Thyroid gland (tissue), 4 donors: ENCODE results near the gene F10.

ENCODE experiments used
- POLR2A ChIP-seq, 2 donors: fragments of 450-650 bp; IDR thresholded peaks; one replicate each; pipeline ENCODE4 v1.6.1; 2017; ENCODE audit warnings: antibody characterized with exemption in 2 of 2, mild to moderate bottlenecking in 2 of 2, moderate library complexity in 1 of 2
- TF ChIP-seq, protein P1 (sequence below), 6 experiments: fragments of 200-600 bp in 3 of 6; fragments of 450-650 bp in 3 of 6; sonication (generic) in 3 of 6; IDR thresholded peaks; one replicate each; pipeline ENCODE4 v1.5.1; 2016 to 2019; ENCODE audit warnings: antibody characterized with exemption in 6 of 6, mild to moderate bottlenecking in 2 of 6, inconsistent platforms in 1 of 6, moderate library complexity in 1 of 6

DNA sequence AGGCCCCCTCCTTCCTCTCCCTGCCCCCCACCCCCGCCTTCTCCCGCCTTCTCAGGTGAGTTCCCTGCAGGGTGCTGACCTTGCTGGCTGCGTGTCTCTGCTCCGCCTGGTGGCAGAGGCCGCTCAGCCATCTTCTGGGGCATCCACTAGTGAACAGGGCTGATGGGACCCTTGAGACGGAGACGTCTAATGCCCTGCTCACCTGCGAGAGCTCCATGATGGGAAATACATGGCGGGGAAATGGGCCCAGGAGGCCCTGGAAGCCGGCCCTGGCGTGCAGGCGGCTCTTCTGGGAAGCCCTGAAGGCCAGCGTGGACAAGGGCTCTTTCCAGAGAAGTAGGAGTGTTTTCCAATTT lies 32.2 kb upstream of the F10 start:
- TF ChIP-seq, protein P1, sequence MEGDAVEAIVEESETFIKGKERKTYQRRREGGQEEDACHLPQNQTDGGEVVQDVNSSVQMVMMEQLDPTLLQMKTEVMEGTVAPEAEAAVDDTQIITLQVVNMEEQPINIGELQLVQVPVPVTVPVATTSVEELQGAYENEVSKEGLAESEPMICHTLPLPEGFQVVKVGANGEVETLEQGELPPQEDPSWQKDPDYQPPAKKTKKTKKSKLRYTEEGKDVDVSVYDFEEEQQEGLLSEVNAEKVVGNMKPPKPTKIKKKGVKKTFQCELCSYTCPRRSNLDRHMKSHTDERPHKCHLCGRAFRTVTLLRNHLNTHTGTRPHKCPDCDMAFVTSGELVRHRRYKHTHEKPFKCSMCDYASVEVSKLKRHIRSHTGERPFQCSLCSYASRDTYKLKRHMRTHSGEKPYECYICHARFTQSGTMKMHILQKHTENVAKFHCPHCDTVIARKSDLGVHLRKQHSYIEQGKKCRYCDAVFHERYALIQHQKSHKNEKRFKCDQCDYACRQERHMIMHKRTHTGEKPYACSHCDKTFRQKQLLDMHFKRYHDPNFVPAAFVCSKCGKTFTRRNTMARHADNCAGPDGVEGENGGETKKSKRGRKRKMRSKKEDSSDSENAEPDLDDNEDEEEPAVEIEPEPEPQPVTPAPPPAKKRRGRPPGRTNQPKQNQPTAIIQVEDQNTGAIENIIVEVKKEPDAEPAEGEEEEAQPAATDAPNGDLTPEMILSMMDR (IDR thresholded peaks at IDR 0.05), result no peak
- no peak for TF ChIP-seq POLR2A (IDR thresholded peaks at IDR 0.05)
